GM18873 (cell line): ENCODE data around the gene ANKRD42.

Source experiments
- ATAC-seq: cut with Tn5 transposase; IDR thresholded peaks from one replicate; pipeline ENCODE4 v1.9.1; 2021; ENCODE audit warnings: mild to moderate bottlenecking, moderate library complexity, moderate number of reproducible peaks; ENCODE audit not compliant: unreplicated experiment, low FRiP score

Gene ANKRD42

GRCh38 chr11:83284501-83285150 is 91.1 kb downstream of the ANKRD42 start:
- no peak for ATAC-seq

- ATAC-seq = peak; percentile 39
Measured at GRCh38 chr11:83285151-83285770, 91.7 kb downstream of the ANKRD42 start.

GRCh38 chr11:83285771-83286528 is 92.4 kb downstream of the ANKRD42 start, which contains the start of gene CCDC90B:
Gene CCDC90B (minus strand): TSS chr11:83286367. CDS start chr11:83285972, 395 bp downstream.
- ATAC-seq = peak; percentile 87

- ATAC-seq = no peak
Measured at GRCh38 chr11:83287631-83288030, 94.1 kb downstream of the ANKRD42 start.

GRCh38 chr11:83292709-83293456 is 99.4 kb downstream of the ANKRD42 start:
- ATAC-seq = peak; percentile 62

- ATAC-seq = no peak
Measured at GRCh38 chr11:83293457-83293774, 99.9 kb downstream of the ANKRD42 start.

- ATAC-seq = no peak
Measured at GRCh38 chr11:83294208-83294607, 100.7 kb downstream of the ANKRD42 start.
